ENCODE results near the gene KIN. TPM values are rescaled to one million over a fixed set of nuclear protein-coding genes. Genes with fewer than 3 reads are reported as not detected.

KIN gene
- total and polyA plus RNA-seq, 2 experiments from 2014 or later = 8.5 to 31.7 TPM

- ATAC-seq = no peak
- H3K9me2 ChIP-seq (ENCODE audit: insufficient read depth) = no peaks in the 10 kb centered on the region
- no peak overlapping the region for H2AFZ ChIP-seq
- no peak overlapping the region for H3K27ac Mint-ChIP-seq
- H3K9me3 Mint-ChIP-seq = no peaks in the 10 kb centered on the region
- no peak for DNase-seq (ENCODE audit: low spot score)
- peaks cover 7% of the 10 kb centered on the region for H3K27me3 Mint-ChIP-seq (ENCODE audit: insufficient read depth, low read depth, poor library complexity)
- no peak for TF ChIP-seq EZH2 (IDR thresholded peaks at IDR 0.05; ENCODE audit: low read depth, unreplicated experiment)
- TF ChIP-seq POLR2AphosphoS5 (IDR thresholded peaks at IDR 0.05; ENCODE audit: low read depth) = peak; percentile 13; the same call in 1 of the 2 replicates
- H3K36me3 Mint-ChIP-seq (ENCODE audit: low read depth) = peaks cover 29% of the 10 kb centered on the region
- peaks cover 5% of the 10 kb centered on the region; the same call in 1 of the 2 replicates for H3K4me1 ChIP-seq (ENCODE audit: insufficient read depth)
- H3K27me3 ChIP-seq (ENCODE audit: insufficient read depth) = no peaks in the 10 kb centered on the region
- H3K4me3 Mint-ChIP-seq = no peak overlapping the region
- H3K4me2 ChIP-seq = no peak overlapping the region
- peaks cover 13% of the 10 kb centered on the region for H4K20me1 ChIP-seq (replicated peaks; ENCODE audit: insufficient read depth)
- H3K4me3 ChIP-seq = no peak overlapping the region
- peaks cover 17% of the 10 kb centered on the region for H3K4me1 Mint-ChIP-seq
- H3K79me2 ChIP-seq (replicated peaks; ENCODE audit: insufficient read depth) = no peaks in the 10 kb centered on the region
- H3F3A ChIP-seq (replicated peaks; ENCODE audit: low read depth) = no peaks in the 10 kb centered on the region
- no peak overlapping the region for H3K27ac ChIP-seq (ENCODE audit: low read depth)
- peaks cover 25% of the 10 kb centered on the region for H3K36me3 ChIP-seq (ENCODE audit: insufficient read depth)
Observed at GRCh38 chr10:7808686-7809267, 21.0 kb upstream of the KIN start.

DNA sequence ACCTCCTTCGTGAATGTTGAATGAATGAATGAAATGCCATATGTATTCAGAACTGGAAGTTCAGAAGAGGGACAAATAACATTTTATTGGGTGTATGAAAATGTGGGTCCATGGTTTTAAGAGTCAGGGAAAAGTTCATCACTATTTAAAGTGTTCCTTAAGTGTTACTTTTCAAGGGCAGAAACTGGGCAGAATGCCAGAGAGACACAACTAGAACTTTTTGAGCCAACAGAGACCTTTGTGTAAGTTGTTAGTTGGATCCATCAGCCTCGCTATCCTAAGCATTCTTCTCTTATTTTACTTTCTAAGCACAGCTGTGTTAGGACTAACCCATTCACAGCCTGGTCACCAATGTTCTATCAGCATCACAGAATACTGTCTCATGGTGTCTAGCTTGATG is 16.9 kb upstream of the KIN start:
- H3K4me1 ChIP-seq (ENCODE audit: insufficient read depth) = no peaks in the 10 kb centered on the region
- no peaks in the 10 kb centered on the region for H3K9me3 Mint-ChIP-seq
- H3K79me2 ChIP-seq (replicated peaks; ENCODE audit: insufficient read depth) = no peaks in the 10 kb centered on the region
- H3K27me3 ChIP-seq (ENCODE audit: insufficient read depth) = no peaks in the 10 kb centered on the region
- peaks cover 16% of the 10 kb centered on the region for H4K20me1 ChIP-seq (replicated peaks; ENCODE audit: insufficient read depth)
- no peak for DNase-seq (ENCODE audit: low spot score)
- H3K27me3 Mint-ChIP-seq (ENCODE audit: insufficient read depth, low read depth, poor library complexity) = peaks cover 2% of the 10 kb centered on the region
- H3K9me2 ChIP-seq (ENCODE audit: insufficient read depth) = no peaks in the 10 kb centered on the region
- no peak for TF ChIP-seq EZH2 (IDR thresholded peaks at IDR 0.05; ENCODE audit: low read depth, unreplicated experiment)
- TF ChIP-seq JUNB (IDR thresholded peaks at IDR 0.05; ENCODE audit: unreplicated experiment) = no peak
- no peak for TF ChIP-seq CTCF (conservative IDR thresholded peaks at IDR 0.05; ENCODE audit: low read depth in 2 of 2)
- no peak for TF ChIP-seq NANOG (IDR thresholded peaks at IDR 0.05; ENCODE audit: borderline replicate concordance)
- no peak for TF ChIP-seq STAT1 (IDR thresholded peaks at IDR 0.05; ENCODE audit: unreplicated experiment)
- no peak for TF ChIP-seq POLR2AphosphoS5 (IDR thresholded peaks at IDR 0.05; ENCODE audit: low read depth)
- no peak for TF ChIP-seq ETS1 (IDR thresholded peaks at IDR 0.05)
- no peak for TF ChIP-seq ZNF331 (CRISPR knock-in tag; IDR thresholded peaks at IDR 0.05; ENCODE audit: low read depth)
- no peak for TF ChIP-seq EZH2phosphoT487 (IDR thresholded peaks at IDR 0.05; ENCODE audit: unreplicated experiment)
- H3K4me3 ChIP-seq = no peak overlapping the region
- no peak overlapping the region for H3K4me2 ChIP-seq
- no peaks in the 10 kb centered on the region for H3K4me1 Mint-ChIP-seq
- peaks cover 58% of the 10 kb centered on the region for H3K36me3 ChIP-seq (ENCODE audit: insufficient read depth)
- no peak overlapping the region for H3K27ac ChIP-seq (ENCODE audit: low read depth)
- no peak overlapping the region for H3K27ac Mint-ChIP-seq
- ATAC-seq = no peak
- no peaks in the 10 kb centered on the region for H3F3A ChIP-seq (replicated peaks; ENCODE audit: low read depth)
- no peak overlapping the region for H3K4me3 Mint-ChIP-seq
- H2AFZ ChIP-seq = no peak overlapping the region
- H3K36me3 Mint-ChIP-seq (ENCODE audit: low read depth) = peaks cover 65% of the 10 kb centered on the region

All from GM23338 (cell line).